ENCODE measurements around the gene ZNF575.

ZNF575 gene, protein sequence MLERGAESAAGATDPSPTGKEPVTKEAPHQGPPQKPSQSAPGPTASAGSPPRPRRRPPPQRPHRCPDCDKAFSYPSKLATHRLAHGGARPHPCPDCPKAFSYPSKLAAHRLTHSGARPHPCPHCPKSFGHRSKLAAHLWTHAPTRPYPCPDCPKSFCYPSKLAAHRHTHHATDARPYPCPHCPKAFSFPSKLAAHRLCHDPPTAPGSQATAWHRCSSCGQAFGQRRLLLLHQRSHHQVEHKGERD

GRCh38 chr19:43532962-43533545 lies at the start of gene ZNF575:
TSS of gene ZNF575 (plus strand) at chr19:43533188. CDS start at chr19:43534423, 1,235 bp downstream.
- peak; percentile 52 to 64 (median 62) for DNase-seq

GRCh38 chr19:43483281-43483680 lies 49.7 kb upstream of the ZNF575 start:
- DNase-seq, result no peak

GRCh38 chr19:43485951-43486350 lies 47.0 kb upstream of the ZNF575 start:
- no peak for DNase-seq

DNA sequence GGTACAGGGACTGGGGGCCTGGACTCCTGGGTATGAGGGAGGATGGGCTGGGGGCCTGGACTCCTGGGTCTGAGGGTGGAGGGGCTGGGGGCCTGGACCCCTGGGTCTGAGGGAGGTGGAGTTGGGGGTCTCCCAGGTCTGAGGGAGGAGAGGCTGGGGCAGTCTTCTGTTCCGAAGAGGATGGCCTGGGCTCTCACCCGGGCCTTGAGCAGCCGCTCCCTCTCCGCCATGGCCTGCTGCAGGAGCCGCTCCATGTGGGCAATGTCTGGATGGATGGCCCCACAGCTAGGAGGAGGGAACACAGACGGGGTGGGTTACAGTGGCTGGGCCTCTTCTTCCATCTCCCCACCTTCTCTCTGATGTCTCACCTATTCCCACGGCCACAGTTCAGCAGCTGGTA lies 46.6 kb upstream of the ZNF575 start:
- DNase-seq, result no peak

- DNase-seq, result no peak
These were observed 44.8 kb upstream of the ZNF575 start for GRCh38 chr19:43488179-43488578.

DNA sequence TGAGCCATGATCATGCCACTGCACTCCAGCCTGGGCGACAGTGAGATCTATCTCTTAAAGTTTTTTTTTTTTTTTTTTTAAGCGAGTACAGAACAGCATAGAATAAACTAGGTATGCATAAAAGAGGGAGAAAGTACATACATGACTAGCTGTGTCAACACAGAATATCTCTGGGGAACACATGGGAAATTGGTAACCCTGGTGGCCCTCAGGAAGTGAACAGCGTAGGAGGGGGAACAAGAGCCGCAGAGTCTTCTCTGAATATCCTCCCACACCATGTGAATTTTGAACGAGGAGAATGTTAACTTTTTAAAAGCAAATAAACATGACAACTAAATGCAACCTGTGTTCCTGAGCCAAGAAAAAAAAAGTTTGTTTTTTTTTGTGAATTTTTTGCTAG lies 43.7 kb upstream of the ZNF575 start:
- no peak for DNase-seq

GRCh38 chr19:43489979-43490599 lies 42.9 kb upstream of the ZNF575 start:
- DNase-seq, result no peak

- no peak for DNase-seq
These were observed 42.2 kb upstream of the ZNF575 start for GRCh38 chr19:43490759-43491158.

DNA sequence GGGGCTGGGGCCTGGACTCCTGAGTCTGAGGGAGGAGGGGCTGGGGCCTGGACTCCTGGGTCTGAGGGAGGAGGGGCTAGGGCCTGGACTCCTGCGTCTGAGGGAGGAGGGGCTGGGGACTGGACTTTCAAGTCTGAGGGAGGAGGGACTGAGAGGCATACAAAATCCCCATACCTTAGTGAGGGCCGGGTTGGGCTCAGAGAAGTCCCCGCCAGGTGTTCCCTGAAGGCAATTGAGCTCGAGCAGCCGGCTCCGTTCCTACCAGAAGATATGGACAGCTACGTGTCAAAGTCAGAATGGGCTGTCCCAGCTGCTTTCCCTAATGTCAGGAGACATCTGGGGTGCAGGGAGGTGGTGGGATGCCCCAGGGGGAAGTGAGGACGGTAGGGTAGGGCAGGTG lies 37.9 kb upstream of the ZNF575 start:
- DNase-seq, result no peak

- DNase-seq, result no peak
These were observed 36.0 kb upstream of the ZNF575 start for GRCh38 chr19:43496960-43497359.

- DNase-seq, result no peak
These were observed 34.6 kb upstream of the ZNF575 start for GRCh38 chr19:43498233-43498842.

GRCh38 chr19:43499042-43499441 lies 33.9 kb upstream of the ZNF575 start:
- no peak for DNase-seq

- no peak for DNase-seq
These were observed 31.1 kb upstream of the ZNF575 start for GRCh38 chr19:43501661-43502418.

DNA sequence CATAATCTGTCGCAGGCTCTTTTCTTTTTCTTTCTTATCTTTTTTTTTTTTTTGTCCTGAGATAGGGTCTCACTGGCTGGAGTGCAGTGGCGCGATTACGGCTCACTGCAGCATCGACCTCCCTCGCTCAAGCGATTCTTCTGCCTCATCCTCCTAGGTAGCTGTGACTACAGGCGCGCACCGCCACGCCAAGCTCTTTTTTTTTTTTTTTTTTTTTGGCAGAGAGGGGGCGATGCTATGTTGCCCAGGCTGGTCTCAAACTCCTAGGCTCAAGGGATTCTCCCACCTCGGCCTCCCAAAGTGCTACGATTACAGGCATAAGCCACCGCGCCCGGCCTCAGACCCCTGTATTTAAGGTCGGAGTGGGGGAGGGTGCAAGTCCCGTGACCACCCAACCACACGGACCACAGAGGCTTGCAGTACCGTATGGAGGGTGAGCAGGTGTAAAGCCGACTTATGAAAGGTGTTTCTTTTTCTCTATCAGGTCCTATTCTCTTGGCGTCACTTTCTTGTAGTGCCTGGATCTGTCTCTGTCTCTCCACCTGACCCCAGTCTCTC lies 30.5 kb upstream of the ZNF575 start:
- no peak for DNase-seq

DNA sequence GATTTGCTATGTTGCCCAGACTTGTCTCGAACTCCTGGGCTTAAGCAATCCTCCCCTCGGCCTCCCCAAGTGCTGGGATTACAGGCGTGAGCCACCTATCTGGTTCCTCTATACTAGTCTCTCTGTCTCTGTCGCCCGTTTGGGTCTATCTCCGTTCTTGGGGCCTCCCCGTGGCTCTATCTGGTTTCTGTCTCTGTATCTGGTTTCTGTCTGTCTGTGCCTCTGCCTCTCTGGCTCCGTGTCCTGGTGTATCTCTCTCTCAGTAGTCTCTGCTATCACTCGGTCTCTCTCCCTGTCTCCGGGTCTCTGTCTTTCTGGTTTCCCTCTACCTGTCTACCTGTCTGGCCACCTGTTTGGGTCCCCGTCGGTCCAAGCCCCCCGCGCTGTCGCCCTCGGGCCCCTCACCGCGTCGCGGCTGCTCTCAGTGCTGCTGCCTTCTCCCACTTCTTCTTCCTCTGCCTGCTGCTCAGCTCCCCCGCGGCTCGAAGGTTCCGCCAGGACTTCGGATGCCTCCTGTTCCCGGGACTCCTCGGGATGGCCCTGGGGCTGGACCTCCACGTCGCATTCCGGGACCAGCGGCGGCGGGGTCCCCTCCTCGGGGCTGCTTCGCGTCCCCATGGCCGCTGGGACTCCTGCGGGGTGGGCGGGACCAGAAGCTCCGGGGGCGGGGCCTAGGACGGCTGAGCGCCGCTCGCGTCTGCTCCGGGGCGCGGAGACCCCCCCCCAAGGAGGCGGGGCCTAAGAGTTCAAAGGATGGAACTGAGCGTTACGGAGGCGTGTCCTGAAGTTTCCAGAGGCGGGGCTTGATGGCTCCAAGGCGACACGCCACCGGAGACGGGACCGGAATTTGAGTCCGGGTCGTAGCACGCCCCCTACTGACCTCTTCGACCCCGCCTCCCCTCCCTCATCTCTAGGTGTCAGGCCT lies 29.2 kb upstream of the ZNF575 start:
- DNase-seq, result peak; percentile 96 to 98 (median 98)

DNA sequence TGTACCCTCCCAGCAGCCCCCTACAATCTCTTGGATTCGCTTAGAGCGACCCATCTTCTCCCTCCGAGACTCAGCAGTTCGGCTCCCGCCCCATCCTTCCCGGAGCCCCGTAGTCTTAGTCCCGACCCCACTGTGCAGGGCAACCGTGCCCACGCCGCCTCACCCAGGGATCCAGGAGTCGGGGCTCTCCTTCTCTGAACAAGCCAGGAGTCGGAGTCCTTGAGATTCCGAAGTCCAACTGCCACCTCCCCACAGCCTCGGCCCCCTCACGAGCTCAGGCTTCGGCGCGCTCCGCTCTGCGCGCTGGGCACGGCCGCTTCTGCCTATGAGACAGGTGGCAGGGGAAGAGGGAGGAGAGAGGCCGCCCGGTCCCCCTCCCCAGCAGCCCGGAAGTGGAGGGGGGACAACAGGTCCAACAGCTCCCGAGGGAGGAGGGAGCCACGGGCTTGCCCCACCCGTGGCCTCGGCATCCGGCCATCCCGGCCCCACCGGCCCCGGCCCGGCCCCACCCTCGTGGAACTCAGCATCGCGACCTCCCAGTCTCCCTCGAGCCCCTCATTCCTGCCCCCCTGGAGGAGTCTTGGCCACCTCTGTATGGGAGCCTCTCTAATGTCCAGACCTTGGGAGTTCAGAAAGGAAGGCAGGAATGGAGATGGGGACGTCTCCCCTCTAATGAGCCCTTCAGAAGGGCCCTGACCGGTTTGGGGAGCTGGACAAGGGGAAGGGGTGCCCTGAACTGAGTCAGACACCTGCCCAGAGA lies 28.4 kb upstream of the ZNF575 start, which contains the start of gene PHLDB3:
TSS of gene PHLDB3 (minus strand) at position 321 of the 760 bp plus-strand sequence. CDS start 628 bp downstream, outside the sequence.
- peak; percentile 29 to 51 (median 31) for DNase-seq

- DNase-seq, result no peak
These were observed 27.9 kb upstream of the ZNF575 start for GRCh38 chr19:43505186-43505456.

- DNase-seq, result no peak
These were observed 27.0 kb upstream of the ZNF575 start for GRCh38 chr19:43505941-43506340.

DNA sequence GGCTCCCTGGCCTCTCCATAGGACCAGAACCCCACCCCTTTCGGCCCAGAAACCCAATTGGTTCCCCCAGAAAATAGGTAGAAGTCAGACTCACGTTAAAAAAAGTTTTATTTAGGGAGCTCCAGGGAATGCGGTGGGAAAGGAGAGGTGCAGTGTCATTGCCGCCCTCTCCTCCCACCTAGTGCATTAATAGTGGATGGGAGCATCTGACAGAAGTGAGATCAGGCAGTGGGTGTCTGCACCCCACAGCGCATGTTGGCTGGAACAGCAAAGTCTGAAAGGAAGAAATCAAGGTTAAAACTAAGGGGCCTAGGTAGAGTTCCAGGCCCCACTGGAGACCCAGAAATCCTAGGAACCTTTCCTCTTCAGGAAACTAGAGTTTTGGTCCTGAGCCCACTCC lies 26.4 kb upstream of the ZNF575 start:
- DNase-seq, result no peak

DNA sequence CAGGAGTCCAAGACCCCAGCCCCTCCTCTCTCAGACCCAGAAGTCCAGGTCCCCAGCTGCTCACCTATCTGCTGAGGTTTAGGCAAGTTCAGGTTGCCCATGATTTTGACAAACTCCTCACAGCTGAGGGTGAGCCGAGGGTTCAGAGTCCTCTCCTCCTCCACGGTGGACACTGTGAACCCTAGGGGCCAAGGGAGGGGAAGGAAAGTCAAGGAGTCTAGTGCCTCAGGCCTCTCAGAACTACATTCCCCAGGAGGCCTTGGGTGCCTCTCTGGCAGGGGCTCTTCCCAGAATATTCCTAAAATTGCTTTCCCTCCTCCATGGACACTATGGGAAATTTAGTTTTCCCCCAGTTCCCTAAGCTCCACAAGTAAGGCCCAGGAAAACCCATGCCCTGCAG lies 25.1 kb upstream of the ZNF575 start:
- DNase-seq, result no peak

DNA sequence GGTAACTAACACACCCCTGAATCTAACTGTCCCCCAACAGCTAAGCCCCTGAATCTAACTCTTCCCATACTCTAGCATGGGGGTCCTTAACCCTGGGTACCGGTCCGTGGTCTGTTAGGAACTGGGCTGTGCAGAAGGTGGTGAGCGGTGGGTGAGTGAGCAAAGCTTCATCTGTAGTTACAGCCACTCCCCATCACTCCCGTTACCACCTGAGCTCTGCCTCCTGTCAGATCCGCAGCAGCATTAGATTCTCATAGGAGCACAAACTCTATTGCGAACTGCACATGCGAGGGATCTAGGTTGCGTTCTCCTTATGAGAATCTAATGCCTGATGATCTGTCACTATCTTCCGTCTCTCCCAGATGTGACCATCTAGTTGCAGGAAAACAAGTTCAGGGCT lies 22.3 kb upstream of the ZNF575 start:
- no peak for DNase-seq

Data from activated CD4-positive, CD25-positive, alpha-beta regulatory T cell (primary cell).